PC-3 (cell line): ENCODE data around the gene ZFYVE27. TPM values are rescaled to one million over a fixed set of nuclear protein-coding genes. Genes with fewer than 3 reads are reported as not detected.

Source experiments
- ATAC-seq: fragments of 200-7000 bp; cut with Tn5 transposase; 2 replicates; pipeline ENCODE4 v1.9.1; 2020; ENCODE audit warnings: mild to moderate bottlenecking, moderate library complexity
- BruUV-seq: library from RNA; stranded (reverse); fragments of 400-500 nt; replicated peaks from 2 replicates; lab custom pipeline; 2021; lab: Mats Ljungman, UMichigan
- CTCF ChIA-PET: fragments of 300-600 bp; sonication (Branson Sonifier 250); formaldehyde crosslinking; loops from one replicate; lab custom pipeline; 2022; ENCODE audit warnings: antibody characterized with exemption; lab: Charles Lee
- POLR2A ChIA-PET: fragments of 300-600 bp; sonication (Branson Sonifier 250); formaldehyde crosslinking; loops from one replicate; lab custom pipeline; 2022; ENCODE audit warnings: antibody characterized with exemption; ENCODE audit not compliant: unreplicated experiment; lab: Charles Lee
- DNase-seq: peaks from one replicate; pipeline ENCODE4 v3.0.0-alpha.2; 2015
- H2AFZ ChIP-seq: fragments of 300-600 bp; sonication (generic); 2 replicates; pipeline ENCODE4 v1.6.0; 2016; ENCODE audit warnings: antibody characterized with exemption, low read length
- H3F3A ChIP-seq: fragments of 300-600 bp; sonication (generic); one replicate; pipeline ENCODE4 v1.6.0; 2017; ENCODE audit warnings: antibody characterized with exemption, low read length, control low read depth, mild to moderate bottlenecking; ENCODE audit not compliant: unreplicated experiment
- H3K27ac ChIP-seq: fragments of 300-600 bp; sonication (generic); 2 replicates; pipeline ENCODE4 v1.5.1; 2016; ENCODE audit warnings: mild to moderate bottlenecking, low read length
- H3K27me3 ChIP-seq: fragments of 300-600 bp; sonication (generic); 2 replicates; pipeline ENCODE4 v1.6.1; 2016; ENCODE audit warnings: low read length, mixed read lengths
- H3K36me3 ChIP-seq: fragments of 300-600 bp; sonication (generic); 2 replicates; pipeline ENCODE4 v1.6.1; 2016; ENCODE audit warnings: low read depth, mixed run types, low read length, mixed read lengths
- H3K4me1 ChIP-seq: fragments of 300-600 bp; sonication (generic); 2 replicates; pipeline ENCODE4 v1.5.1; 2016; ENCODE audit warnings: low read length; ENCODE audit not compliant: insufficient read depth
- H3K4me2 ChIP-seq: fragments of 300-600 bp; sonication (generic); 2 replicates; pipeline ENCODE4 v1.6.0; 2016; ENCODE audit warnings: low read length
- H3K4me3 ChIP-seq: fragments of 300-600 bp; sonication (generic); 2 replicates; pipeline ENCODE4 v1.5.1; 2016; ENCODE audit warnings: mild to moderate bottlenecking, low read length, mixed read lengths
- H3K79me2 ChIP-seq: fragments of 300-600 bp; sonication (generic); 2 replicates; pipeline ENCODE4 v1.6.1; 2017; ENCODE audit warnings: low read length, mixed read lengths
- H3K9ac ChIP-seq: fragments of 300-600 bp; sonication (generic); 2 replicates; pipeline ENCODE4 v1.6.0; 2016; ENCODE audit warnings: mild to moderate bottlenecking, low read length
- H3K9me2 ChIP-seq: fragments of 300-600 bp; sonication (generic); replicated peaks from 2 replicates; pipeline ENCODE4 v1.6.1; 2016; ENCODE audit warnings: mixed run types, low read length, mixed read lengths
- H3K9me3 ChIP-seq: fragments of 300-600 bp; sonication (generic); 2 replicates; pipeline ENCODE4 v1.6.1; 2016; ENCODE audit warnings: low read length, mixed read lengths
- H4K20me1 ChIP-seq: fragments of 300-600 bp; sonication (generic); 2 replicates; pipeline ENCODE4 v1.6.1; 2016; ENCODE audit warnings: low read length, mixed read lengths
- EZH2 ChIP-seq: fragments of 300-600 bp; sonication (generic); IDR thresholded peaks from one replicate; pipeline ENCODE4 v1.6.1; 2017; ENCODE audit warnings: antibody characterized with exemption, mild to moderate bottlenecking, low read length; ENCODE audit not compliant: unreplicated experiment
- EZH2phosphoT487 ChIP-seq: fragments of 300-600 bp; sonication (generic); IDR thresholded peaks from 2 replicates; pipeline ENCODE4 v1.6.1; 2018; ENCODE audit warnings: mild to moderate bottlenecking, antibody characterized with exemption, low read length, borderline replicate concordance
- intact Hi-C: fragments of 100-400 bp; cut with micrococcal nuclease; formaldehyde crosslinking; loops from 2 replicates; pipeline ENCODE4 v1.9.0; 2023
- total RNA-seq: library from RNA; depleted of rRNA; stranded (reverse); fragments of >200 nt; gene quantifications from 2 replicates; pipeline ENCODE4 v1.2.3, GENCODE V29; 2014
- TF ChIP-seq, protein P1 (sequence below): fragments of 300-600 bp; sonication (generic); conservative IDR thresholded peaks from 2 replicates; pipeline ENCODE4 v1.5.1; 2017; ENCODE audit warnings: antibody characterized with exemption, low read depth, mild to moderate bottlenecking, low read length

The ZFYVE27 gene
- total RNA-seq, 1 experiment from 2014 or later, result 13.1 TPM

DNA sequence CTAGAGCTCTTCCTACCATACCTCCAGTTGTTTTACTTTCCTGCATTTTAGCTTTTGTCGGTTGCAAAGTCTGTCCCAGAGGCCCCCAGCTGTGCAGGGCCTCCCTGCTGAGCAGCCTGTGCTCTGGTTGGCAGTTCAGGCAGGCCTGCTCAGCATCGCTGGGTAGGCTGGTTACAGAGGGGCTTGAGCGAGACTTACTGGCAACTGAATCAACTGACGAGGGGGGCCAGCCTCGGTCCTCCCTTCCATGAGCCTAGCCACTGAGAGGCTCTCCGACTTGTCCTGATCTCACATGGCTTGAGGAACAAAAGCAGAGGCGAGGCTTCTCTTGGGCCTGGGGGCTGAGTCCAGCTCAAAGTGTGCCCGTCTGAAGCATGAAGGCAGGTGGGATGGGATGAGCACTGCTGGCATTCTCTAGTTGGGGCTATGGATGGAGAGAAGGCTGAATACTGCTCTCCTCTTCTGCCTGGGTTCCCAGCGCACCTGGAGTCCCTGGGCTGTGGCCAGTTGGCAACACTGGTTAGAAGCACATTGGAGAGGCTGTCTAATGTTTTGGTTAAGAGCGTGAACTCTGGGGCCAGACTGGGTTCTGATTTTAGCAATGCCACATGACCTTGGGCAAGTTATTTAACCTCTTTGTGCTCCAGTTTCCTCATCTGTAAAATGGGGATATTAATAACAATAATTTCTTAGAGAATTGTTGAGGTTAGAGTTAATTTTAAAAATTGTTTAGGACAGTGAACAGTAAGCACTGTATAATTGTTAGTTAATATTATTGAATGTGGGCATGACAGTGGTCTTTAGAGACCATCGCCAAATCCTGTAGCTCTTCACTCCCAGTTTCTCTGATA lies 41.7 kb downstream of the ZFYVE27 start:
- H2AFZ ChIP-seq, result no peak overlapping the region
- no peaks in the 10 kb centered on the region for H3F3A ChIP-seq
- H3K9ac ChIP-seq, result no peak overlapping the region
- no peaks in the 10 kb centered on the region for H3K9me2 ChIP-seq
- H4K20me1 ChIP-seq, result no peaks in the 10 kb centered on the region
- no TSS peak for BruUV-seq
- no peaks in the 10 kb centered on the region for H3K27me3 ChIP-seq
- no peaks in the 10 kb centered on the region for H3K79me2 ChIP-seq
- POLR2A ChIA-PET, result no interaction called here
- CTCF ChIA-PET, result no interaction called here
- intact Hi-C loops, result no loop called here
- no peak overlapping the region for H3K27ac ChIP-seq
- no peak overlapping the region for H3K4me3 ChIP-seq
- H3K9me3 ChIP-seq, result no peaks in the 10 kb centered on the region
- H3K4me1 ChIP-seq, result no peaks in the 10 kb centered on the region
- no peak for TF ChIP-seq EZH2
- TF ChIP-seq, protein P1, sequence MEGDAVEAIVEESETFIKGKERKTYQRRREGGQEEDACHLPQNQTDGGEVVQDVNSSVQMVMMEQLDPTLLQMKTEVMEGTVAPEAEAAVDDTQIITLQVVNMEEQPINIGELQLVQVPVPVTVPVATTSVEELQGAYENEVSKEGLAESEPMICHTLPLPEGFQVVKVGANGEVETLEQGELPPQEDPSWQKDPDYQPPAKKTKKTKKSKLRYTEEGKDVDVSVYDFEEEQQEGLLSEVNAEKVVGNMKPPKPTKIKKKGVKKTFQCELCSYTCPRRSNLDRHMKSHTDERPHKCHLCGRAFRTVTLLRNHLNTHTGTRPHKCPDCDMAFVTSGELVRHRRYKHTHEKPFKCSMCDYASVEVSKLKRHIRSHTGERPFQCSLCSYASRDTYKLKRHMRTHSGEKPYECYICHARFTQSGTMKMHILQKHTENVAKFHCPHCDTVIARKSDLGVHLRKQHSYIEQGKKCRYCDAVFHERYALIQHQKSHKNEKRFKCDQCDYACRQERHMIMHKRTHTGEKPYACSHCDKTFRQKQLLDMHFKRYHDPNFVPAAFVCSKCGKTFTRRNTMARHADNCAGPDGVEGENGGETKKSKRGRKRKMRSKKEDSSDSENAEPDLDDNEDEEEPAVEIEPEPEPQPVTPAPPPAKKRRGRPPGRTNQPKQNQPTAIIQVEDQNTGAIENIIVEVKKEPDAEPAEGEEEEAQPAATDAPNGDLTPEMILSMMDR, result no peak
- no peak for TF ChIP-seq EZH2phosphoT487
- ATAC-seq (no peak), DNase-seq (no peak)
- no peak overlapping the region for H3K4me2 ChIP-seq
- no peaks in the 10 kb centered on the region for H3K36me3 ChIP-seq

DNA sequence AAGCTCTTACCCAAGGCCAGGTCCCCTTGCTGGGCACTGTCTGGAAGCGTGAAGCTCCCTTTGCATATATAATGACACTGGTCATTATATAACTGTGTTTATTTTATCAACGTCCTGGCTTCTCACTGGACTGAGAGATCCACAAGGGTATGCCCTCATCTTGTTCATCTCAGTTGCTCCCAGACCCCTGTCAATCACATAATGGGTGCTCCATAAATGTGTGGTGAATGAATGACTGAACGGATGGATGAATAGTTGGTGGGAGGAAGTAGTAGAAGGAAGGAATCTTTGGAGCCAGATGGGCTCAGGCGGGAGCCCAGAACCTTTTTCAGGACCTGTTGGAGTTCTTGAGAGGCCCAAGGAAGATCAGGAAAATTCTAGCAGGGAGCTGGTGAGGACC lies 42.6 kb downstream of the ZFYVE27 start:
- ChIA-PET CTCF (no interaction called here), POLR2A (no interaction called here)
- BruUV-seq, result no TSS peak
- intact Hi-C loops, result no loop called here
- no peaks in the 10 kb centered on the region for H3K9me2 ChIP-seq
- H3F3A ChIP-seq, result no peaks in the 10 kb centered on the region
- DNase-seq (no peak), ATAC-seq (no peak)
- H3K9ac ChIP-seq, result no peak overlapping the region
- no peaks in the 10 kb centered on the region for H4K20me1 ChIP-seq
- H3K4me3 ChIP-seq, result no peak overlapping the region
- H3K36me3 ChIP-seq, result no peaks in the 10 kb centered on the region
- H2AFZ ChIP-seq, result no peak overlapping the region
- H3K27me3 ChIP-seq, result no peaks in the 10 kb centered on the region
- TF ChIP-seq EZH2phosphoT487 (no peak), EZH2 (no peak)
- TF ChIP-seq, protein P1, result no peak
- H3K4me1 ChIP-seq, result no peaks in the 10 kb centered on the region
- H3K4me2 ChIP-seq, result no peak overlapping the region
- no peak overlapping the region for H3K27ac ChIP-seq
- H3K79me2 ChIP-seq, result no peaks in the 10 kb centered on the region
- no peaks in the 10 kb centered on the region for H3K9me3 ChIP-seq

DNA sequence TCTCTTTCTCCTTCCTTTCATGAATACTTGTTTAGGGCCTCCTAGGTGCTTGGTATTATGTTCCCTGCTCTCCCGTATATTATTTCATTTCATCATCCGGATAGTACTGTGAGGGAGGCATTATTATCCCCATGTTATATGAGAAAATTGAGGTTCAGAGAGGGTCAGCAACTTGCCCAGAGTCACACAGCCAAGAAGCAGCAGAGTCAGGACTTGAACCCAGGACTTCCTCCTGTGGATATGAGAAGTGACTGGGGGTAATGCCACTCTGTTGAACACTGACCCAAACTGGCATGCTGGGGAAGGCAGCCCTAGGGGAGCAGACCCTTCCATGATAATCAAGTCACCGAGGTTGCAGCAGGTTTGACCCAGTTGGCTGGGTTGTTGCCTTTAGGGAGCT lies 43.0 kb downstream of the ZFYVE27 start:
- Histone ChIP-seq H3K4me2 (no peak overlapping the region), H3K27ac (no peak overlapping the region), H3K27me3 (no peaks in the 10 kb centered on the region), H3F3A (no peaks in the 10 kb centered on the region), H3K36me3 (no peaks in the 10 kb centered on the region), H3K9me3 (no peaks in the 10 kb centered on the region), H3K4me1 (no peaks in the 10 kb centered on the region), H3K4me3 (no peak overlapping the region), H3K9me2 (no peaks in the 10 kb centered on the region), H3K9ac (no peak overlapping the region), H4K20me1 (no peaks in the 10 kb centered on the region), H2AFZ (no peak overlapping the region), H3K79me2 (no peaks in the 10 kb centered on the region)
- CTCF ChIA-PET, result no interaction called here
- no peak for TF ChIP-seq EZH2
- no peak for TF ChIP-seq EZH2phosphoT487
- TF ChIP-seq, protein P1, result no peak
- intact Hi-C loops, result no loop called here
- POLR2A ChIA-PET, result no interaction called here
- no TSS peak for BruUV-seq
- DNase-seq (no peak), ATAC-seq (no peak)
